Mesothelial cell of epicardium (in vitro differentiated cells): Measurements from ENCODE around the gene RNF213. TPM values are rescaled to one million over a fixed set of nuclear protein-coding genes. Genes with fewer than 3 reads are reported as not detected.

ENCODE experiments used
- DNase-seq, 2 experiments: peaks; one replicate each; pipeline ENCODE4 v3.0.0; 2021; ENCODE audit warnings: low spot score in 2 of 2; ENCODE audit not compliant: unreplicated experiment in 2 of 2
- H3K27ac Mint-ChIP-seq: 2 replicates; pipeline ENCODE4 v1.8.0; 2021; ENCODE audit warnings: mixed read lengths
- H3K27me3 Mint-ChIP-seq: 2 replicates; pipeline ENCODE4 v1.8.0; 2021; ENCODE audit warnings: low read depth, mixed read lengths
- H3K36me3 Mint-ChIP-seq: 2 replicates; pipeline ENCODE4 v1.8.0; 2021; ENCODE audit warnings: mixed read lengths
- H3K4me1 Mint-ChIP-seq: 2 replicates; pipeline ENCODE4 v1.8.0; 2021; ENCODE audit warnings: mixed read lengths
- H3K4me3 Mint-ChIP-seq: 2 replicates; pipeline ENCODE4 v1.8.0; 2021; ENCODE audit warnings: mild to moderate bottlenecking, moderate library complexity, mixed read lengths
- H3K9me3 Mint-ChIP-seq: 2 replicates; pipeline ENCODE4 v1.8.0; 2021; ENCODE audit warnings: mixed read lengths
- CTCF ChIP-seq: fragments of 200-600 bp; sonication (generic); IDR thresholded peaks from one replicate; pipeline ENCODE4 v1.5.0; 2021; ENCODE audit warnings: antibody characterized with exemption; ENCODE audit not compliant: unreplicated experiment
- total RNA-seq: library from RNA; stranded (reverse); gene quantifications from 3 replicates; pipeline ENCODE4 v1.2.1, GENCODE V29; 2021

Gene RNF213
- total RNA-seq, 1 donor from 2014 or later, result 76.7 TPM

GRCh38 chr17:80349751-80350150 is 89.1 kb downstream of the RNF213 start:
- no peak overlapping the region for H3K27ac Mint-ChIP-seq
- H3K4me1 Mint-ChIP-seq, result no peaks in the 10 kb centered on the region
- H3K9me3 Mint-ChIP-seq, result no peaks in the 10 kb centered on the region
- H3K27me3 Mint-ChIP-seq, result no peaks in the 10 kb centered on the region
- no peak overlapping the region for H3K4me3 Mint-ChIP-seq
- DNase-seq, result no peak
- peaks cover 60% of the 10 kb centered on the region for H3K36me3 Mint-ChIP-seq
- TF ChIP-seq CTCF, result no peak

GRCh38 chr17:80352216-80352895 is 91.7 kb downstream of the RNF213 start:
- no peaks in the 10 kb centered on the region for H3K9me3 Mint-ChIP-seq
- no peak for DNase-seq
- no peak for TF ChIP-seq CTCF
- no peaks in the 10 kb centered on the region for H3K27me3 Mint-ChIP-seq
- H3K4me3 Mint-ChIP-seq, result no peak overlapping the region
- H3K4me1 Mint-ChIP-seq, result no peaks in the 10 kb centered on the region
- H3K27ac Mint-ChIP-seq, result no peak overlapping the region
- H3K36me3 Mint-ChIP-seq, result peaks cover 41% of the 10 kb centered on the region

GRCh38 chr17:80352991-80353665 is 92.5 kb downstream of the RNF213 start:
- Mint-ChIP-seq H3K27ac (no peak overlapping the region), H3K27me3 (no peaks in the 10 kb centered on the region), H3K36me3 (peaks cover 41% of the 10 kb centered on the region), H3K4me1 (no peaks in the 10 kb centered on the region), H3K9me3 (no peaks in the 10 kb centered on the region), H3K4me3 (no peak overlapping the region)
- no peak for DNase-seq
- no peak for TF ChIP-seq CTCF

- Mint-ChIP-seq H3K4me1 (no peaks in the 10 kb centered on the region), H3K9me3 (no peaks in the 10 kb centered on the region), H3K4me3 (no peak overlapping the region), H3K36me3 (peaks cover 37% of the 10 kb centered on the region), H3K27ac (no peak overlapping the region), H3K27me3 (no peaks in the 10 kb centered on the region)
- TF ChIP-seq CTCF, result no peak
- no peak for DNase-seq
Observed at GRCh38 chr17:80353718-80354275, 93.1 kb downstream of the RNF213 start.

GRCh38 chr17:80354336-80354735 is 93.7 kb downstream of the RNF213 start:
- DNase-seq, result no peak
- H3K27me3 Mint-ChIP-seq, result no peaks in the 10 kb centered on the region
- H3K4me1 Mint-ChIP-seq, result no peaks in the 10 kb centered on the region
- peaks cover 36% of the 10 kb centered on the region for H3K36me3 Mint-ChIP-seq
- TF ChIP-seq CTCF, result no peak
- H3K27ac Mint-ChIP-seq, result no peak overlapping the region
- H3K9me3 Mint-ChIP-seq, result no peaks in the 10 kb centered on the region
- no peak overlapping the region for H3K4me3 Mint-ChIP-seq
